NCI-H2029 treated with DMSO at 0.1 percent for 48 hours (cell line): ENCODE results near the gene VAV3.
"Not testable (repeated sequence)": the region's sequence is repeated elsewhere in the genome, so short reads cannot be mapped to it uniquely, and the experiment has no call there.

Source experiments
- DNase-seq: peaks from one replicate; lab custom pipeline; 2025; lab: John Stamatoyannopoulos, UW

The VAV3 gene

DNA sequence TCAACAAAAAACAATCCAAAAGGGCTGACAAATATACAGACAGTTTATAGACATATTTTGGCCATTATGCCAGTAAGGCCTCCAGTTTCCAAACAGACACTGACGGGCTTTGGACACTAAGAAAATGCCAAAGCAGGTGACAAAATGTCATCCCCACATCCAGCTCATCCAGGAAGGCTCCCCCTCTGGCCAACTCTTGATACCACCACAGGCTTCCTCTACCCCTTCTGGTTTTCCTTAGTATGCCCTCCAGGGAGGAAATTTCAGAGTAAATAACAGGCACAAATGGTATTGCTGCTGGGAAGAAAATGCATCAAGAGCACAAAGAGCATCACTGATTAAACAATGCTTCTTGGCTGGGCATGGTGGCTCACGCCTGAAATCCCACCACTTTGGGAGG is 225.3 kb downstream of the VAV3 start:
- no peak for DNase-seq

DNA sequence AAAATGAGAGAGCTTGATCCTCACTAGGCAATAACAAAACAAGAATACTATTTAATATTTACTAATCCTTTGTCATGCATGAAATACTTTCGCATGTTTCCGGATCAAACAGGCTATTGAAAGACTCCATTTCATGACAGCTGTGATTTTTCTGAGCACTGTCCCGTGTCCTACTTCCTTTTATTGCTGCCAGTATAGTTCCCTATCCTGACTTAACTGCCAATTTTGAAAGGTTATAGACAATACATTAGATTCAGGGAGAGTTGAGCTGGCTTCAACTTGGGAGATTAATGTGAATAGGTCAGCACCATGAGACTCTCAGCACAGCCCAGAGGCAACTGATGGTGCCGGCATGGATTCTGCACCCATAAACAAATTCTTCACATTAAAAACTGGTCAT is 225.8 kb downstream of the VAV3 start:
- DNase-seq: no peak

DNA sequence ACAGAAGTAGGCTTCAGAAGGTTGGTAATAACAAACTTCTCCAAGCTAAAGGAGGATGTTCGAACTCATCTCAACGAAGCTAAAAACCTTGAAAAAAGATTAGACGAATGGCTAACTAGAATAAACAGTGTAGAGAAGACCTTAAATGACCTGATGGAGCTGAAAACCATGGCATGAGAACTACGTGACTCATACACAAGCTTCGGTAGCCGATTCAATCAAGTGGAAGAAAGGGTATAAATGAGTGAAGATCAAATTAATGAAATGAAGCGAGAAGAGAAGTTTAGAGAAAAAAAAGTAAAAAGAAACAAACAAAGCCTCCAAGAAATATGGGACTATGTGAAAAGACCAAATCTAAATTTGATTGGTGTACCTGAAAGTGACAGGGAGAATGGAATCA is 231.6 kb downstream of the VAV3 start:
- DNase-seq: not testable (repeated sequence)

DNA sequence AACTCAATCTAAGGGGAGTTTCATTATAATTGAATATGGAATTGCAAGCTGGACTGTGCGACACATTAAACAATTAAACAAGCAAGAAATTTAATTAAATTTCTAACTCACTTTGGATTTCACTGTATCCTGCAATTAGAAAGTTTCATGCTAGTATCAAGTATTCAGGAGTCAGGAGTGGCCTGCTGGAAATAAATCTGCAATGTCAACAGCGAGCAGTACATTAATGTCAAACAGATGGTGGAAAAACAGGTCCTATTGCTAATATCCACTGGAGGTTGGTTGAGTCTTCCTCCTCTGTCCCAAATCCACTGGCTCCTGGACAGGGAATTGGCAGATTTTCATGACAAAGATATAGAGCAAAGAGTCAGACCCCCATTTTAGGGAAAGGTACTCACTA is 237.1 kb downstream of the VAV3 start:
- DNase-seq: no peak

DNA sequence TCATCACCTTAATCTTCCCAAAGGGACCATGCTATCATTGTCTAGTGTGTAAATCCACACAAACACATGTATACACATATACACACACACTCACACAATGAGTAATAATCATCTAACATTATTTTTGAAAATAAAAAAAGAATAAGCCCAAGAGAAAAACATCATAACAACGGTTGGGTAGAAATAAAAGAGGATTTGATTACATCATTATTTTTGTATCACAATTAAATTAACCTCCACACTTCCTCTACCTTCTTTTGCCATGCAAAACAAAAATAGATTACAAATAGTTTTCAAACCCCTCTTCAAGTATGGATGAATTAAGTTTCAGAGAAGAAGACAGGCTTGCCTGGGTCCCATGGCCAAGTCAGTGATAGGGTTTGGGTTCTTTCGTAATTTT is 238.1 kb downstream of the VAV3 start:
- no peak for DNase-seq

DNA sequence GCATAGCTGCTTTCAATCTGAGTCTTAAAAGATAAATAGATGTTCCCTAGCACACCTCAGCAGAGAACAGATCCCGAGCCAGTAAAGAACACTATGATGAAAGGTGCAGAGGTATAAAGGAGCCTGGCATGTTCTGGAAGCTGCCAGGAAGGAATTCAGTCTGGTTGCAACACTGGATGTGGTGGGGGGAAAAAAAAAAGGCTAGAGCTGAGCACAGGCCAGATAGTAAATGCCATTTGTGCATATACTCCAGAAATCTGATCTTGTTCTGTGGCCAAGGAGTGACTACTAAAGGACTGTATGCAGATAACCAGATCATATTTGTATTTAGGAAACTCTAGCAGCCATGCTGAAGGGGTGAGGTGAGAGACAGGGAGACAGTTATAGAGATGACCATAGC is 240.3 kb downstream of the VAV3 start:
- DNase-seq: no peak

DNA sequence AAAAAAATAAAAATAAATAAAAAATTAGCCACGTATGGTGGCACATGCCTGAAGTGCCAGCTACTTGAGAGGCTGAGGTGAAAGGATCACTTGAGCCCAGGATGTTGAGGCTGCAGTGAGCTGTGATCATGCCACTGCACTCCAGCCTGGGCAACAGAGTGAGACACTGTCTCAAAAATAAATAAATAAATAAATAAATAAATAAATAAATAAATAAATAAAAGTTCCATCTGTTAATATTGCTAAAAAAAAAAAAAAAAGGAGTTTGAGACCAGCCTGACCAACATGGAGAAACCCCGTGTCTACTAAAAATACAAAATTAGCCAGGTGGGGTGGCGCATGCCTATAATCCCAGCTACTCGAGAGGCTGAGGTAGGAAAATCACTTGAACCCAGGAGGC is 244.8 kb downstream of the VAV3 start:
- not testable (repeated sequence) for DNase-seq

DNA sequence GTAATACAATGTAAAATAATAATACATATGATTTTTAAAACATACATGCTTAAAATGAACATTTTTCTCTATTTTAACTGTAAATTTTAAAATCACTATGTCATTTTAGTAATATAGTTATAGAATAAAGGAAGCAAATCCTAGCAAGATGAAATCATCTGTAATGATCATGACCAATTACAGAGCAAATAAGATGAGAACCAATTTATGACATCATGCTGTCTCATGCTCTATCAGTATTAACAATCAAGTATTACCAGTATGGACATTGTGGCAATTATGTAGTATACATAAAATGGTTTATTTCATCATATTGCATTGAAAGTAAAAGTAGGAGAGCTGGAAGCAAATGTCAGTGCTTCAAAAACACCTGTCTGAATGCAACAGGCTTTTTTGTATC is 255.0 kb downstream of the VAV3 start:
- DNase-seq: no peak

DNA sequence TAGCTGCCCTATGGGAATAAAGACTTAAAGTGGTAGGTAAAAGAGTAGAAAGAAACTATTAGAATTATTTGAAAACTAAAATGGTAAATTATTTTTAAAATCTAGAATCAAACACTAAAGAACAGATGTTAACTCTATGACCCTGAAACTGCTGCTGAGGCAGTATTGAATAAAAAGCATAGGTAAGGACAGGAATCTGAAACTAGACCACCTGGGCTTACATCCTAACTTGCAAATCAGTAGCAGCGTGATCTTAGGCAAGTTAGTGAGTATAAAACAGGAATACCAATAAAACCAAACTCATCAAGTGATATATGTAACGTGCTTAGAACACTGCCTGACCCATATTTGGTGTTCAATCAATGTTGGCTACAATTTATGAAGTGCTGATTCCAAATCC is 257.9 kb downstream of the VAV3 start:
- DNase-seq: no peak

DNA sequence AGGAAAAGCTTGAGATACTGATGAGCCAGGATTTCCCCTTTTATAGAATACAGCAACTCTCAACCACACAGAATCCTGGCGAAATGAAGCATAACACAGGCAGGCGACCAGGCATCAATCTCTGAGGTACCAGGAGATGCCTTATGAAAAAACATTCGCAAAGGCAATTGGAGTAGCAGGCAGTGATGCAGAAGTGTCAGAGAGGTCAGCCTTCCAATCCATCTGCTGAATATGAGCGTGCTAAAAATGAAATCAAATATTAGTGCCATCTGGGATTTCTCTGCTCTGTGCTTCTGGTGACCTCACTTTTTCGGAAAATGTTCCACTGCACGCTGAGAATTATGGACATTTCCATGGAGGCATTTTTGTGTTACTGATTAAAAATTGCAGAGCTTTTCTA is 258.8 kb downstream of the VAV3 start:
- DNase-seq: no peak

DNA sequence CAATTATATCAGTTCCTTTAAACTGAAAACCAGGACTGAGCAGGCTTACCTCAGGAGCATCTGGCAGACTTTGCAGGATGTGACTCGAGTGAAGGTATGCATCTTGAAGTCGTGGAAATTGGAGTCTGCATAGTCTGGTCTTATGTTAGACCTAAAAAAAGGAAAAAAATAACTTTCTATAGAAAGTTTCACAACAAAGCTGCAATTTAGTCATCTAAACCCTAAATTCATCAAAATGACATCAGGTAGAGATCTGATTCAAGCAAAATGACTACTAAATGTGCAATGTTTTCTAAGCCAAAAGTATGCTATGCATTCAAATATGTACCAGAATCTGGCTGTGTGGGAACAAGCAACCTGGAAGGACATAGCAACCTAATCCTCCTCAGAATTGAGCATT is 260.1 kb downstream of the VAV3 start:
- no peak for DNase-seq

DNA sequence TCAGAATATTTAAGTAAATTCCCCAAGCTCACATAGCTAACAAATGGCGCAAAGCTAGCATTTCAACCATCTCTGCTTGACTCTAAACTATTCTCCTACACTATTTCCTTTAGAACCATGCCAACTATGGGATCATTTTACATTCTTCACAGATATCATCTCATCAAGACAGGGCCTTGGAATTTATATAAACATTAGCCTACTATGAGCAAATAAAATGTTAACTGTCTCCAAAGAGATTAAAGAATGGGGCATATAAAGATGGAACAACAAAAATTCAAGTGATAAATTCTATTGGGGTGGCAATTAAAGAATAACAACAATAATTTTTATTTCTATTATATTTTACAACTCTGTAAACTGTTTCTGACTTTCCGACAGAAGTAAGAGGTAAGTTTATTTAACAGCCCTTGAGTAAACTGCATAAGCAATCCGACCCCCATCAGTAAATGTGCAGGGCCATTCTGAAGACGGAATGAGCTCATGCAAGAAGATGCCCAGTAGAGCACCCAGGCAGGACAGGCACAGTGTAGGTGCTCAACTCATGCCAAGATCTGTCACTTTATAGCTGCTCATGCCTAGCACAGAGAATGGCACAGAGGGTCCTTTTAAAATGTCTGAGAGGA is 261.9 kb downstream of the VAV3 start:
- DNase-seq: no peak

DNA sequence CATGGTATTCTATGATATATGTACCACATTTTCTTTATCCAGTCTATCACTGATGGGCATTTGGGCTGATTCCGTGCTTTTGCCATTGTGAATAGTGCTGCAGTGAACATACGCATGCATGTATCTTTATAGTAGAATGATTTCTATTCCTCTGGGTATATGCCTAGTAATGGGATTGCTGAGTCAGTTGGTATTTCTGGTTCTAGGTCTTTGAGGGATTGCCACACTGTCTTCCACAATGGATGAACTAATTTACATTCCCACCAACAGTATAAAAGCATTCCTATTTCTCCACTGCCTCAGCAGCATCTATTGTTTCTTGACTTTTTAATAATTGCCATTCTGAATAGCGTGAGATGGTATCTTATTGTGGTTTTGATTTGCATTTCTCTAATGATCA is 264.3 kb downstream of the VAV3 start:
- not testable (repeated sequence) for DNase-seq

DNA sequence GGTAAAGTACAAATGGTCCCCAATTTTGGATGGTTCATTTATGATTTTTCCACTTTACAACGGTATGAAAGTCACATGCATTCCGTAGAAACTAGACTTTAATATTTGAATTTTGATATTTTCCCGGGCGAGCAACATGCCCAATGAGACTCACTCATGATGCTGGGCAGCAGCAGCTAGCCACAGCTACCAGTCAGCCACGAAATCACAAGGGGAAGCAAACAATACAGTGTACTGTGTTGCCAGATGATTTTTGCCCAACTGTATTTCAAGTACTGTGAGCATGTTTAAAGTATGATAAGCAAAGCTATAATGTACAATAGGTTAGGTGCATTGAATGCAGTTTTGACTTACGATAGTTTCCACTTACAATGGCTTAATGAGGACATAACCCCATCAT is 266.8 kb downstream of the VAV3 start:
- DNase-seq: no peak

DNA sequence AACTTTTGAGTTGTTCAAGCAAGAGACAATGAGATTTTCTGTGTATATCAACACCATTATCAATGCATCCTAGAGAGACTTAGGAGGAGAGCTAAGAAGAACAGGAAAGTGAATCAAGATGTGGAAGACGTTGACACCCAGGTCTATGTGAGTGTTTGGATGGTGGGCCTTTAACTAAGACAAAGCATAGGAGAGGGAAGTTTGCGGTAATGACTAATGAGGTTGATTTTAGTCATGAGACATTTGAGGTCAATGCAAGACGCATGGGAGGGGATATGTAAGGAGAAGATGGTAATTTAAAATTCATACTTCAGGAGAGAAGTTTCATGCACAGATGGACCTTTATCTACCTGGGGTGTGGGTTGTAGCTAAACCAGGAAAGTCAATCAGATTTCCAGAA is 269.6 kb downstream of the VAV3 start:
- no peak for DNase-seq

DNA sequence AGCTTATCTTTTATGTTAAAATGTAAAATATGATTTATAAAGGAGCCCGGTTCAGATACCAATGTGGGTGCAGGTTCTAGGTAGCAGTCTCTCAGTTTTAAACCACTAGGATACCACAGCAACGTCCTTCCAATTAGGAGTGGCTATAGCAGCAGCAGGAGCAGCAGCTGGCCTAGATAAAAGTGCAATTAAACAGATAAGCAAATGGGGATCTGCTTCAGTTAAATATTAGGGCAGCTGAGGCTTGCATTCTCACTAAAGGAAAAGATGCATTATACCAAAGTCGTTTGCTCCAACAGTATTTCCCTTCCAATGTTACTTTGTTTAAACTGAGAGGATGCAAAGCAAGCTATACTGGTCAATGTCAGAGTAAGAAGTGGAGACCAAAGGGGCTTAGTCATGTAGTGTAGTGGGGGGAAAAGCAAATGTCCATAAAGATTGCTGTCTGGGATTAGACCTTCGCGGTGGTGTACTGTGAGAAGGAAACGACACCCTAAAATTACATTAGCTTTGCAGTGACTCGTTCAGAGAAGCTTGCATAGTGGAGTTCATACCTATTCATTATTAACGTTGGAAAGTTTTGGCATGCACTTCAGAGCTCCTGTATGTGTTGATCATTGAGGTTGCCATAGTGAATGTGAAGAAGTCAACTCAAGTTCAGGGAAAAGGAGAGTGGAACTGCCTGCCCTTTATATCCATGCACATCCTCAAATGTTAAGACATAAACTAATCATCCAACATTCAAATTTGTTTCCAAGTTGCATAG is 272.2 kb downstream of the VAV3 start:
- DNase-seq: no peak

DNA sequence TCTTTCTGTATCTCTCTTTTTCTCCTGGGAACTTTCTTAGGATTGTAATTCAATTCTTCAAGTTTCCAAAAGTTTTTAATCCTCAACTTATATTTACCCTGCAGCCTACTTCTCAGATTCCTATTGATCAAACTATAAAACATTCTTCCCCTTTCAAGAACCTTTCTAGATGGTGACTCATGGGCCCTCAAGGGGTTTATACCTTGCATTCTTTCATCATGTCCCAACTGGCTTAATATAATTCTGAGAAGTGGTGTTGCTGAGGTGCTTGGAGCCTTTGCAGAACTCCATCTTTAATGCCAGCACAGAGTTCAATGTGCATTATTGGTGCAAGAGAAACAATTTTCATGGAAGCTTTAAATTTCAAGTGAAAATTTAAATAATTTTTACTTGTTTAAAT is 273.4 kb downstream of the VAV3 start:
- DNase-seq: no peak

DNA sequence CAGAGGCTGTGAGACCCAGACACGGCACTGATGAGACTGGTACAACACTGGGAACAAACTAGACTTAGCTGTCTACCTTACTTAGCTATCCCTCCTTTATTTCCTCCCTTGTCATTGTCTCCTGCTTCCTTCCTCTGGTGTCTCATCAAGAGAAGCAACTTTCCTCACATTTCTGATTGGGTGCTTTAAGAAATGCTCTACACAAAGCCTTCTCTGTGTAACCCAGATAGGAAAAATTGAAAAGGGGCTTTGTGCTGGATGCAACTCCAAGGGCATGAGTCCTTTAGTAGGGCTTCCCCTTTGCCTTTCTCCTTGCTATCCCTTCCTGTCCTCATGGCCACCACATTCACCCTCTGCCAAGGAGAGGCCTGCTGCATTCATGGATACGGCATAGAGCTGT is 274.5 kb downstream of the VAV3 start:
- no peak for DNase-seq

DNA sequence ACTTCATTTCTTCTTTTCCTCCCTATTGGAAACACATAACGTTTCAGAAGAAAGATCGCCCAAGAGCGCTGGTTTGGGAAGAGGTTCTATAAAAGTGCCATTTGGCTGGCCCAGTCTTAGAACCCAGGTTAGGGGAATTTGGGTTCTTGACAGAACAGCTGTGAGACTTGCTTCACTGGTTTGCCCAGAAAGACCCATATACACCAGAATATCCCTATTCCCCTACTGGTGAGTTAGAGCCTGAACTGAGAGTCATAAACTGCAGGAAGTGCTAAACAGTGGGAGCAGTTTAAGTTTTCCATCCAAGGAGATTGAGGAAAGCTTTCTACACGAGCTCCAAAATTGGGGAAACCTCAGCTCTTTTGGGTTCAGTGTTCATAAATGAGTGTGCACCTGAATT is 275.2 kb downstream of the VAV3 start:
- DNase-seq: no peak

DNA sequence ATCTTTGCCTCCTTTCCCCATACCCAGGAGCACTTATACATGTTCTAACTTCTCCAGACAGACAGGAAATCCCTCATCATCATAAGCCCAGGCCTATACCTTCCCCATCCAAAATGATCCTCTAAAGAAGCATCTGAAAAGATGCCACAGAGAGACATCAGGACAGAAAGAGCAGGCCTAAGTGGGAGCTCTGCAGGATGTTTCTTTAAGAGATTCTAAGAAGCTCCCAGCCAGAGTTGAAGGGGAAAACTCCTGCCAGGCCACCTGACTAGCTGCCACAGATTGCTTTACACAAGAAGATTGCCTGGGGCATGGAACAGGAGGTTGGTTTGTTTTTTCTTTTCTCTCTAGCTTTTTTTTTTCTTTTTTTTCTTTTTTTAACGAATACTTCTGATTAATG is 275.8 kb downstream of the VAV3 start:
- DNase-seq: no peak

DNA sequence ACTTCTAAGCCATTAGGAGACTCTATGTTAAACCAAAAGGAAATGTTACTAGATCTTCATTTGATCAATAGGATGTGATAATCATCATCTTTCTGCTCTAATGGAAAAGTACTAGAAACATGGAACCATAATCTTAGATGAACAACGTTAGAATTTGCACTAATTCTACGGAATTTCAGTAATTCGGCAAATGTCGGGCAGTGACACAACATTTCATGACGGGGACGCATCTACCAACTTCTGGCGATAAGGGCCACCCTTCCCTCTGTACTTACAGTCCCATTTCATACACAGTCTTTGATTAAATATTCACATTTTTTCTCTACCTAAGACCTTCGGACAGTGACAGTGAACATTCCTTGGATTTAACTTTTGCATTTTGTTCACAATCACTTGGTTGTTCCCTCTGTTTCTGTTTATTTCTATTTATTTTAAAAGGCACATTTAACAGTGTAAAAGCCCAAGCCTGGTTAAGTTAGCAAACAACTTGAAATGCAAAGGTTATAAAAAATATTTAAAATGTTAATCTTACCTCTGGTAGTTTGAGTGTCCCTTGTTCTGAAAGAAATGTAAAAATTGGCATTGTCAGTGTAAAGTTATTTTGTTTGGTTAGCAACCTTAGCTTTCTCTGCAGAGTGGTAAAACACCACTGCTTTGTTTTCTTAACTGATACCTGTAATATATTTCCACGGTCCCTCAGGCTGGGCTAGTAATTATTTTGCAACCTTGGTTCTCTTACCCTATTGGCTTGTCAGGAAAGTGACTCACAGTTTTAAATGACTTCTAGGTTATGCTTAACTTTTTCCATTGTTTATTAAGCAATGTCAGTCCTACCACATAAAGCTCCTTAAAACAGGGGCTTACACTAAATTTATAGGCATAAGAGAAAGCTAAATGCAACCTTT is 276.9 kb downstream of the VAV3 start:
- DNase-seq: no peak

DNA sequence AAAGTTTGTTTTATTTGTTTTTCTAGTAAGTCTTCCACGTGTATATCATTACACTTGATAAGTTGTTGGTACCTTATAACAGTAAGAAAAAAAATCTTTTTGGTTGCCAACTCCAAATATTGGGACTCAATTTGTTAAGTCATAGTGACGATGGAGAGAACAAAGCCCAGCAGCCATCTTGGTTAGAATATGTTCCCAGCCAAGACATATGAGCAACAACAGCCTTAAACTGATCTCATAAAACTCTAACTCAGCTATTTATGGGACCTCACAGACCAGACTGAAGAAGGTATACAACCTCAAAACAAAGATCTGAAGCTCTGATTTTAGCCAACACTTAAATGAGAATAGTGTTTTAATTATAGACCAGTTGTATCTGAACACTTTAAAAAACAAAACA is 281.3 kb downstream of the VAV3 start:
- no peak for DNase-seq

DNA sequence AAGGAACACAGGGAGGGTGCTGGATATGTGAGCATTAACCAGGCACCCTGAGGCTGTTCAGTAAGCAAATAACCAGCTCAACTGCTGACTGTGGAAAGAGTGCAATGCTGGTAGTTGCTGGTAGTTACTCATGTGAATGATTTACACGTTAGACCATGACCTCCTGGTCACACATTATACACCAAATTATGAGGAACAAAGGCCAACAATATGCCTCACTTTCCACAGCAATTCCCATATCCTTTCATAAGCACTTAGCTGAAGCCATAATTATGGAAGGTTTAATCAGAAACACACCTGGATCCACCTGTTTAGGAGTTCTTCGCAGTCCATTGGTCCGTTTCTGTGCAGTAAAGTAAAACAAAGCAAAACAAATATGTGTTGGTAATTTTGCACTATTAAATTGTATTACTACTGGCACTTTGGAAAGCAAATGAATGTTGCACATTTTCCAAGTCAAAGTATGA is 281.8 kb downstream of the VAV3 start:
- no peak for DNase-seq
